ENCODE measurements around the gene ZNF418. TPM values are rescaled to one million over a fixed set of nuclear protein-coding genes. Genes with fewer than 3 reads are reported as not detected.
A peak's percentile ranks its signal among the peaks of the same experiment; 100 is the strongest.
"Not testable (repeated sequence)": the region's sequence is repeated elsewhere in the genome, so short reads cannot be mapped to it uniquely, and the experiment has no call there.

ZNF418 gene
- total and polyA plus RNA-seq, 3 donors from 2014 or later = 10.4 to 22.0 (median 16.6) TPM

GRCh38 chr19:57903618-57904184, 31.5 kb downstream of the ZNF418 start:
- Histone ChIP-seq H3K4me1 (no peaks in the 10 kb centered on the region), H3K36me3 (ENCODE audit: low read depth, missing control alignments) (no peaks in the 10 kb centered on the region), H3K4me3 (no peak overlapping the region), H3K27me3 (no peaks in the 10 kb centered on the region), H3K27ac (no peak overlapping the region), H3K9me3 (no peaks in the 10 kb centered on the region)
- TF ChIP-seq CTCF (IDR thresholded peaks at IDR 0.05) = no peak
- TF ChIP-seq POLR2A (IDR thresholded peaks at IDR 0.05) = no peak
- DNase-seq = no peak
- 57 to 59% methylated on average over 7 of the region's 7 CpGs for WGBS, 2 donors
- intact Hi-C loops (cut with DNase I; ENCODE audit: low total_unique reads) = no loop called here

GRCh38 chr19:57900311-57900710, 34.9 kb downstream of the ZNF418 start:
- no peaks in the 10 kb centered on the region for H3K9me3 ChIP-seq
- no peak overlapping the region for H3K27ac ChIP-seq
- H3K4me3 ChIP-seq = no peak overlapping the region
- H3K27me3 ChIP-seq = no peaks in the 10 kb centered on the region
- TF ChIP-seq CTCF (IDR thresholded peaks at IDR 0.05) (no peak), POLR2A (IDR thresholded peaks at IDR 0.05) (no peak)
- intact Hi-C loops (cut with DNase I; ENCODE audit: low total_unique reads) = no loop called here
- no peak for DNase-seq
- 48 to 54% methylated on average over 5 of the region's 5 CpGs for WGBS, 2 donors
- no peaks in the 10 kb centered on the region for H3K4me1 ChIP-seq
- no peaks in the 10 kb centered on the region for H3K36me3 ChIP-seq (ENCODE audit: low read depth, missing control alignments)

- H3K4me3 ChIP-seq; H3K4me1 ChIP-seq; H3K9me3 ChIP-seq; H3K27ac ChIP-seq; intact Hi-C loops (cut with DNase I; ENCODE audit: low total_unique reads); DNase-seq; H3K36me3 ChIP-seq (ENCODE audit: low read depth, missing control alignments); H3K27me3 ChIP-seq: not testable (repeated sequence)
- WGBS, 2 donors = 22 to 51% methylated on average over 3 of the region's 3 CpGs
Measured at GRCh38 chr19:57890706-57891105, 44.5 kb downstream of the ZNF418 start.

- Histone ChIP-seq H3K36me3 (ENCODE audit: low read depth, missing control alignments) (no peaks in the 10 kb centered on the region), H3K9me3 (no peaks in the 10 kb centered on the region), H3K27me3 (no peaks in the 10 kb centered on the region), H3K27ac (peak within 1 kb of the TSS; percentile 62 to 77), H3K4me1 (peaks cover 2% of the 10 kb centered on the region), H3K4me3 (peak within 1 kb of the TSS; percentile 70 to 91)
- 4 to 5% methylated on average over 17 to 38 of the region's 43 CpGs for WGBS, 2 donors
- no peak for TF ChIP-seq POLR2A (IDR thresholded peaks at IDR 0.05)
- peak; percentile 41 to 52 (median 43) for TF ChIP-seq CTCF (IDR thresholded peaks at IDR 0.05)
- intact Hi-C loops (cut with DNase I; ENCODE audit: low total_unique reads) = no loop called here
- peak; percentile 94 for DNase-seq
Measured at GRCh38 chr19:57888560-57889231, 46.5 kb downstream of the ZNF418 start, which contains the start of gene ZNF814. TSS of gene ZNF814 (minus strand) at chr19:57889037. CDS start at chr19:57888802, 235 bp downstream.

GRCh38 chr19:57888107-57888559, 47.1 kb downstream of the ZNF418 start:
- H3K4me3 ChIP-seq = peak overlapping the region; percentile 70 to 91
- peaks cover 2% of the 10 kb centered on the region for H3K4me1 ChIP-seq
- H3K27me3 ChIP-seq = no peaks in the 10 kb centered on the region
- WGBS, 2 donors = 6 to 8% methylated on average over 8 of the region's 8 CpGs
- no peaks in the 10 kb centered on the region for H3K9me3 ChIP-seq
- no peak for TF ChIP-seq CTCF (IDR thresholded peaks at IDR 0.05)
- no peak for TF ChIP-seq POLR2A (IDR thresholded peaks at IDR 0.05)
- intact Hi-C loops (cut with DNase I; ENCODE audit: low total_unique reads) = no loop called here
- DNase-seq = no peak
- peak overlapping the region; percentile 62 to 77 for H3K27ac ChIP-seq
- no peaks in the 10 kb centered on the region for H3K36me3 ChIP-seq (ENCODE audit: low read depth, missing control alignments)

All from testis (tissue), 3 donors.